ENCODE measurements around the gene SGMS1.
"Not testable (repeated sequence)": the region's sequence is repeated elsewhere in the genome, so short reads cannot be mapped to it uniquely, and the experiment has no call there.

The SGMS1 gene

DNA sequence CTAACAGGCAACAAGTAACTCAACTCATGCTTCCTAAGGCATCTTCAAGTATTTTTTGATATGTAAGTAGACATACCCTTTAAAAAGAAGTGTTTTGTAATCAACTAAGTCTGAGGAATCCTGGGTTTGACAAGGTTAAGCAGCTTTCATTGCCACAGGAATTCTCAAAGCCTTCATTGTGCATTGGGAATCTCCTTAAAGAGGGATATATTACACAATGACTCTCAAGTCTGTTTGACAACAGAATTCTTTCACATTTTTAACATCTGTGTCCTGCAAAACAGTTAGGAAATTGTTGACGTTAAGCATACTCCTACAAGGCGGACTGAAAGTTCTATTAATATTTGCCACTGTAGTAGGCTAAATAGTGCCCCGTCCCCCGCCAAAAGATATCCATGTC, 71.4 kb downstream of the SGMS1 start:
- peak; percentile 27 for DNase-seq (ENCODE audit: extremely low read depth, low read depth)
- H3K4me3 ChIP-seq (replicated peaks; ENCODE audit: low read depth, low read length), result no peak overlapping the region
- TF ChIP-seq, protein P1, sequence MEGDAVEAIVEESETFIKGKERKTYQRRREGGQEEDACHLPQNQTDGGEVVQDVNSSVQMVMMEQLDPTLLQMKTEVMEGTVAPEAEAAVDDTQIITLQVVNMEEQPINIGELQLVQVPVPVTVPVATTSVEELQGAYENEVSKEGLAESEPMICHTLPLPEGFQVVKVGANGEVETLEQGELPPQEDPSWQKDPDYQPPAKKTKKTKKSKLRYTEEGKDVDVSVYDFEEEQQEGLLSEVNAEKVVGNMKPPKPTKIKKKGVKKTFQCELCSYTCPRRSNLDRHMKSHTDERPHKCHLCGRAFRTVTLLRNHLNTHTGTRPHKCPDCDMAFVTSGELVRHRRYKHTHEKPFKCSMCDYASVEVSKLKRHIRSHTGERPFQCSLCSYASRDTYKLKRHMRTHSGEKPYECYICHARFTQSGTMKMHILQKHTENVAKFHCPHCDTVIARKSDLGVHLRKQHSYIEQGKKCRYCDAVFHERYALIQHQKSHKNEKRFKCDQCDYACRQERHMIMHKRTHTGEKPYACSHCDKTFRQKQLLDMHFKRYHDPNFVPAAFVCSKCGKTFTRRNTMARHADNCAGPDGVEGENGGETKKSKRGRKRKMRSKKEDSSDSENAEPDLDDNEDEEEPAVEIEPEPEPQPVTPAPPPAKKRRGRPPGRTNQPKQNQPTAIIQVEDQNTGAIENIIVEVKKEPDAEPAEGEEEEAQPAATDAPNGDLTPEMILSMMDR (IDR thresholded peaks at IDR 0.05; ENCODE audit: low read depth, low read length, missing control alignments), result no peak

DNA sequence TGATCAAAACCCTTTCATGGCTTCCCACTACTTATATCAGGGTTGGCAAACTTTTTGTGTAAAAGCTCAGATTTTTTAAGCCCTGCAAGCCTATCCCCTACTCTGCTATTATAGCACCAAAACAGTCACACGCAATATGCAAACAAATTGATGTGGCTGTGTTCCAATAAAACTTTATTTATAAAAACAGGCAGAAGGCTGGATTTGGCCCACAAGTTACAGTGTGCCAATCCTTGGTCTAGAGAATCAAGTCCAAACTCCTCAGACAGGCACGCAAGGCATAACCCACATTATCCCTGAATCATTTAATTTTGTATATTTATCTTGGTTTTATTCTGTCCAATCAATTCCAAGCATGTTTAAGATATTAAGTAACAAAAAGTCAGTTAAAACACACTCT, 71.9 kb downstream of the SGMS1 start:
- TF ChIP-seq, protein P1 (IDR thresholded peaks at IDR 0.05; ENCODE audit: low read depth, low read length, missing control alignments), result no peak

DNA sequence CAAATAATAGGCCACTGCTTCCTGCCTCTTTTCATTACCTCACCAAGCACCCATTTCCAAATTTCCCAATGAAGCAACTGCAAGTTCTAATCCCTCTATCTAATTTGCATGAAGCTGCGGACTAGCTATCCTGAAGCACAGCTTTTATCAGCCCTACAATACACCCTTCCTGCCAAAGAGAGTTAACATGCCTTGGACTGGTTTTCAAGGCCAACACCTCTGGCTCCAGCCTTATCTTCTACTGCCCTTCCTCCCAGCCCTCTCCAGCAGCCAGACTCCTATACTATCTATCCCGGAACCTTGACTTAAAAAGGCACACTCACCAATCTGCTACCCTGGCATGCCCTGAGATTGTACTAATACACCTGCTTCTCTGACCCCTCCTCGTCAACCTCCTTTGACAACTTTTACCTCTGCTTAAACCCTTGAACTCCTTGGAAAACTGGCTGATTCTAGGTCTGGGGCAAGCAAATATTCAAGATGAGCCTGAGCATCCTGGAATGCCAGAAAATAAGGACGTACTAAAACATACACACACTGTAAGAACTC, 73.4 kb downstream of the SGMS1 start:
- no peak overlapping the region for H3K4me3 ChIP-seq (replicated peaks; ENCODE audit: low read depth, low read length)
- DNase-seq (ENCODE audit: extremely low read depth, low read depth), result no peak
- TF ChIP-seq, protein P1 (IDR thresholded peaks at IDR 0.05; ENCODE audit: low read depth, low read length, missing control alignments), result no peak

More for the DNA sequence above, 71.9 kb downstream of the SGMS1 start:
- DNase-seq (ENCODE audit: extremely low read depth, low read depth), result no peak
- no peak overlapping the region for H3K4me3 ChIP-seq (replicated peaks; ENCODE audit: low read depth, low read length)

DNA sequence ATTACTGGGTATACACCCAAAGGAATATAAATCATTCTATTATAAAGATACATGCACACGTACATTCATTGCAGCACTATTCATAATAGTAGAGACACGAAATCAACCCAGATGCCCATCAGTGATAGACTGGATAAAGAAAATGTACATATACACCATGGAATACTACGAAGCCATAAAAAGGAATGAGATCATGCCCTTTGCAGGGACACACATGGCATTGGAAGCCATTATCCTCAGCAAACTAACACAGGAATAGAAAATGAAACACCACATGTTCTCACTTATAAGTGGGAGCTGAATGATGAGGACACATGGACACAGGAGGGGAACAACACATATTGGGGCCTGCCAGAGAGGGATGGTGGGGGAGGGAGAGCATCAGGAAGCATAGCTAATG, 74.6 kb downstream of the SGMS1 start:
- DNase-seq (ENCODE audit: extremely low read depth, low read depth); H3K4me3 ChIP-seq (replicated peaks; ENCODE audit: low read depth, low read length): not testable (repeated sequence)

DNA sequence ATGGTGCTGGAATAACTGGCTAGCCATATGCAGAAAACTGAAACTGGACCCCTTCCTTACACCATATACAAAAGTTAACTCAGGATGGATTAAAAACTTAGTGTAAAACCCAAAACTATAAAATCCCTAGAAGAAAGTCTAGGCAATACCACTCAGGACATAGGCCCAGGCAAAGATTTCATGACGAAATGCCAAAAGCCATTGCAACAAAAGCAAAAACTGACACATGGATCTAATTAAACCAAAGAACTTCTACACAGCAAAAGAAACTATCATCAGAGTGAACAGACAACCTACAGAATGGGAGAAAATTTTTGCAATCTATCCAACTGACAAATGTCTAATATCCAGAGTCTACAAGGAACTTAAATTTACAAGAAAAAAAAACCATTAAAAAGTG, 75.3 kb downstream of the SGMS1 start:
- not testable (repeated sequence) for H3K4me3 ChIP-seq (replicated peaks; ENCODE audit: low read depth, low read length)
- peak; percentile 15 for DNase-seq (ENCODE audit: extremely low read depth, low read depth)

DNA sequence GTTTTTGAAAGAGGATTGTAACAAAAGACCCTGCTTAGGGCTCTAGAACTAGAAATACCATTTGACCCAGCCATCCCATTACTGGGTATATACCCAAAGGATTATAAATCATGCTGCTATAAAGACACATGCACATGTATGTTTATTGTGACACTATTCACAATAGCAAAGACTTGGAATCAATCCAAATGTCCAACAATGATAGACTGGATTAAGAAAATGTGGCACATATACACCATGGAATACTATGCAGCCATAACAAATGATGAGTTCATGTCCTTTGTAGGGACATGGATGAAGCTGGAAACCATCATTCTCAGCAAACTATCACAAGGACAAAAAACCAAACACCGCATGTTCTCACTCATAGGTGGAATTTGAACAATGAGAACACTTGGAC, 77.5 kb downstream of the SGMS1 start:
- H3K4me3 ChIP-seq (replicated peaks; ENCODE audit: low read depth, low read length); DNase-seq (ENCODE audit: extremely low read depth, low read depth): not testable (repeated sequence)

DNA sequence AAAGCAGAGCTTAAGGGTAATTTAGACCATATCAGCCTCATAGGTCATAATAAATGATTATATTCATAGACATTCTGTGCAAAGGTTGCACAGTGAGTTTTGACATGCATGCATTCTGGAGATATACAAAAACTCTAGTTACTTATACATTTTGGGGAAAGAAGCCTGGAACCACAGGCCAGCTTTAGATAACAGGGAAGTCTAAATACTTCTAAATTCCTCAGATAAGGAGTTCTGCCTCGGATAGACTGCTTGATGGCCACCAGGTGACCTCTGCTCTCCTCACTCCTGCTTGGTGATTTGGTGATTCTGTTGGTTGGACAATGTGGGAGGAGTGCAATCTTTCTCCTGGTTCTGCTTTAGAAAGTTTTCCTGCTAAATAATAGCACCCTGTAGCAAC, 77.9 kb downstream of the SGMS1 start:
- no peak for DNase-seq (ENCODE audit: extremely low read depth, low read depth)
- TF ChIP-seq, protein P1 (IDR thresholded peaks at IDR 0.05; ENCODE audit: low read depth, low read length, missing control alignments), result no peak
- H3K4me3 ChIP-seq (replicated peaks; ENCODE audit: low read depth, low read length), result no peak overlapping the region

DNA sequence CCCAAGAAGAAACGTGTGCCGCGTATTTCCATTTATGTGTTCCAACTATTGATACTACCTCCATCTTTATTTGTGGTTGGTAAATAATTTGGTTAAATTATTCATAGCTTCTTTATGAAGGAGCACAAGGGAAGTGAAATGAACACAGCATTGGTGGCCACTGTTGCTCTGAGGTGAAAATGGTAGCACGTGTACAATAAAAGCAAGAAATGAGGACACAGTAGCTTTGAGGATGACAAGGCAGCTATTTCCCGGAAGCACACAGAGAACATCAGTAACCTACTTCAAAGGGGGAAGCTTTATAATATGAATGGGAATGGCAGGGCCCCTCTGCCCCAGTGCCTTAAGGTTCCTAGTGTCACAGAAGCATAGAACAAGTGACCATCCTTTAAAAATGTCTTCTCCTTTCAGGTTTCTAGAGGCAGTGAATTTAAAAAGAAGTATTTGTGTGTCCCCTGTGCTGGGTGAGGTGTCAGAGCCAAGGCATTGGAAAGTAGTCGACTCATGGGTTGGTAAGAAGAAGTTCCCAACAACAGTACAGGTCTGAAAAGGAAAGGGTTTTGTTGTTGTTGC, 78.8 kb downstream of the SGMS1 start:
- no peak for DNase-seq (ENCODE audit: extremely low read depth, low read depth)
- TF ChIP-seq, protein P1 (IDR thresholded peaks at IDR 0.05; ENCODE audit: low read depth, low read length, missing control alignments), result no peak
- no peak overlapping the region for H3K4me3 ChIP-seq (replicated peaks; ENCODE audit: low read depth, low read length)

All from HFF-Myc (cell line).